ENCODE data around the gene ZNF221.

The ZNF221 gene

DNA sequence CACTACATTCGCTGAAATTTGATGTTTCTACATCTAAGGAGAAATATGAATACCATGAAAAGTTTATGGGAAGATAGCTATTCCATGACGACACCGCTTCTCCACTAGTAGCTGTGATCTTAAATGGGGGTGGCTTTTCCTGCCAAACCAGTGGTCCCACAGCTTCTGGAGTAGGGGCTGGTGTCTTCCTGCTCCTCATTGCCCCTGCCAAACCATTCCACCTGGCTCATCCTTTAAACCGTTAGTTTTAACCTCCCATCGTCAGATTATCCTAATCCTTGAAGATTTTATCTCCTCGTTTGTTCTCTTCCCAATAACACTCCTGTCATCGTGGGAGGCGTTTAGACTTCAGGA lies 51.2 kb downstream of the ZNF221 start:
- no peak overlapping the region for H3K9ac ChIP-seq
- H3K27me3 ChIP-seq (ENCODE audit: control insufficient read depth, insufficient read depth, low read length), result no peaks in the 10 kb centered on the region
- peak overlapping the region; percentile 97 for H3K4me2 ChIP-seq (ENCODE audit: low read length)
- H3K79me2 ChIP-seq, result no peaks in the 10 kb centered on the region
- H3K27ac ChIP-seq, result peak overlapping the region; percentile 29
- H2AFZ ChIP-seq, result peak overlapping the region; percentile 80
- peak overlapping the region; percentile 97 for H3K4me3 ChIP-seq (ENCODE audit: low read depth, low read length)
- H3K4me1 ChIP-seq, result no peaks in the 10 kb centered on the region
- TF ChIP-seq, protein P1, sequence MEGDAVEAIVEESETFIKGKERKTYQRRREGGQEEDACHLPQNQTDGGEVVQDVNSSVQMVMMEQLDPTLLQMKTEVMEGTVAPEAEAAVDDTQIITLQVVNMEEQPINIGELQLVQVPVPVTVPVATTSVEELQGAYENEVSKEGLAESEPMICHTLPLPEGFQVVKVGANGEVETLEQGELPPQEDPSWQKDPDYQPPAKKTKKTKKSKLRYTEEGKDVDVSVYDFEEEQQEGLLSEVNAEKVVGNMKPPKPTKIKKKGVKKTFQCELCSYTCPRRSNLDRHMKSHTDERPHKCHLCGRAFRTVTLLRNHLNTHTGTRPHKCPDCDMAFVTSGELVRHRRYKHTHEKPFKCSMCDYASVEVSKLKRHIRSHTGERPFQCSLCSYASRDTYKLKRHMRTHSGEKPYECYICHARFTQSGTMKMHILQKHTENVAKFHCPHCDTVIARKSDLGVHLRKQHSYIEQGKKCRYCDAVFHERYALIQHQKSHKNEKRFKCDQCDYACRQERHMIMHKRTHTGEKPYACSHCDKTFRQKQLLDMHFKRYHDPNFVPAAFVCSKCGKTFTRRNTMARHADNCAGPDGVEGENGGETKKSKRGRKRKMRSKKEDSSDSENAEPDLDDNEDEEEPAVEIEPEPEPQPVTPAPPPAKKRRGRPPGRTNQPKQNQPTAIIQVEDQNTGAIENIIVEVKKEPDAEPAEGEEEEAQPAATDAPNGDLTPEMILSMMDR (IDR thresholded peaks at IDR 0.05), result no peak
- no peaks in the 10 kb centered on the region for H3K36me3 ChIP-seq (ENCODE audit: control insufficient read depth, insufficient read depth, low read length)
- no peaks in the 10 kb centered on the region for H3K9me3 ChIP-seq (ENCODE audit: control insufficient read depth, low read length)

DNA sequence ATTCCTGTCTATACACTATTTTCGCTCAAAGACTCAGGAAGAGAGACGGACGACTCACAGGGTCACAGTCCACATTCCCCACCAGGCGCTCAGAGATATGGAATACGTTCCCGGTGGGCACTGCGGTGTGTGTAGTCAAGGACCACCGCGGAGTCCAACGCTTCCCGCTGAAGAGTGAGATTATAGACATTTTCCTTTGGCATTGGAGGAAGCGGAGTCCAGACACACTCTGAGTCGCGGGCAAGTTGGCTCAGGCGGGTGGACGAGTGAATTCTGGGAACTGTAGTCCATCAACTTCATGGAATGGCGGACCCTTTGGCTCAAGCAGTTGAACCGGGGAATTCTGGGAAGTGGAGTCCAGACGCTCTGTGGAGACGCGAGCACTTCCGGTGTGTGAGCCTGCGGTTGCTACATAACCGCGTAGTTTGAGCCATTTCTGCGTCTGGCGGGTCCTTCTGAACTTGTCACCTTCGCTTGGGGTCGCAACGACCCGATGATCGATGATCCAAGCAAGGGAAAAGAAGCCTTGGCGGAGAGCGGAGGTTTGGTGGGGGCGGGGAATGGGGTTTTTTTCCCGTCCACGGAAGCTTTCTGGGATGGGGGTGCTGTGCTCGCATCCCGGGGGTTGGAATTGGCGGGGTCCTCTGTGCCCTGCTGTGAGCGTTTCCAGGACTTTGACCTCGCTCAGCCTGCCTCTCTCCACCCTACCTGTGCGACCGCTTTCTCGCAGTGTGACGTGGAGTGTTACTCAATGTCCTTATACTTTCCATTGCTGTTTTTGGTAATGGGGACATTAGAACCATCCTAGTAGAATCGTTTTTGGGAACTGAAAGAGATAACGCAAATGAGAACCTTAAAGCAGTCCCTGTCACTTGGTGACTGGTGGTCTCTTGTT lies 51.8 kb downstream of the ZNF221 start, which contains the start of gene ZNF230:
ZNF230 (plus strand) TSS at position 392 of the 895 bp plus-strand sequence. CDS start 4,122 bp downstream, outside the sequence.
- Histone ChIP-seq H3K36me3 (ENCODE audit: control insufficient read depth, insufficient read depth, low read length) (no peaks in the 10 kb centered on the region), H3K9me3 (ENCODE audit: control insufficient read depth, low read length) (no peaks in the 10 kb centered on the region), H3K4me3 (ENCODE audit: low read depth, low read length) (peak within 1 kb of the TSS; percentile 97), H3K9ac (peak within 1 kb of the TSS; percentile 25), H3K27ac (peak within 1 kb of the TSS; percentile 29), H3K27me3 (ENCODE audit: control insufficient read depth, insufficient read depth, low read length) (no peaks in the 10 kb centered on the region), H2AFZ (peak within 1 kb of the TSS; percentile 80), H3K4me1 (no peaks in the 10 kb centered on the region), H3K79me2 (no peaks in the 10 kb centered on the region), H3K4me2 (ENCODE audit: low read length) (peak within 1 kb of the TSS; percentile 97)
- TF ChIP-seq, protein P1 (IDR thresholded peaks at IDR 0.05), result no peak

DNA sequence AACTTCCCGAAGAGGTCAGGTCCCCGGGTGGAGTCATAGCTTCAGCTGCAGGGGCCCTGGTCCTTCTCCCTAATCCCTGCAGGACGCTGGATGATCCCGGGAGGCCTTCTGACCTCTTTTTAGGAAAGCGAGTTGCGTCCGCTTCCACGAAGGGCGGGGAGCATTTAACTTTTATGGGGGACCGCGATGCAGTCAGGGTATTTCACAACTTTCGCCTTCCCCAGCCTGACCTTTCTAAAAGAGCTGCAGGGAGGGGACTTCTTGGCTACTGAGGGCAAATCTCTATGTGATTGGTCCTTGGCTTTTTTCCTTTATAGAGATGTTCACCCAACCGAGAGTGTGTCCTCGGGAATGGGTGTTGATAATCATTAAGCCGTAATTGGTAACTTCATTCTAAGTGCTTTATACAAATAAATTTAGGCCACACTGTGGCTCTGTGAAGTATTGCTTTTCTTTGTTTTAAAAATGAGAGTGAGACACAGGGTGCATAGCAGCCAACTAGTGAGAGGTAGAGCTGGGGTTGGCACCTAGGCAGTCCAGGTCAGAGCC lies 52.5 kb downstream of the ZNF221 start:
- H3K79me2 ChIP-seq, result no peaks in the 10 kb centered on the region
- H3K9me3 ChIP-seq (ENCODE audit: control insufficient read depth, low read length), result no peaks in the 10 kb centered on the region
- no peaks in the 10 kb centered on the region for H3K27me3 ChIP-seq (ENCODE audit: control insufficient read depth, insufficient read depth, low read length)
- TF ChIP-seq, protein P1 (IDR thresholded peaks at IDR 0.05), result no peak
- peak overlapping the region; percentile 25 for H3K9ac ChIP-seq
- peak overlapping the region; percentile 97 for H3K4me2 ChIP-seq (ENCODE audit: low read length)
- H3K27ac ChIP-seq, result peak overlapping the region; percentile 29
- H3K36me3 ChIP-seq (ENCODE audit: control insufficient read depth, insufficient read depth, low read length), result no peaks in the 10 kb centered on the region
- peak overlapping the region; percentile 80 for H2AFZ ChIP-seq
- H3K4me1 ChIP-seq, result no peaks in the 10 kb centered on the region
- peak overlapping the region; percentile 97 for H3K4me3 ChIP-seq (ENCODE audit: low read depth, low read length)

DNA sequence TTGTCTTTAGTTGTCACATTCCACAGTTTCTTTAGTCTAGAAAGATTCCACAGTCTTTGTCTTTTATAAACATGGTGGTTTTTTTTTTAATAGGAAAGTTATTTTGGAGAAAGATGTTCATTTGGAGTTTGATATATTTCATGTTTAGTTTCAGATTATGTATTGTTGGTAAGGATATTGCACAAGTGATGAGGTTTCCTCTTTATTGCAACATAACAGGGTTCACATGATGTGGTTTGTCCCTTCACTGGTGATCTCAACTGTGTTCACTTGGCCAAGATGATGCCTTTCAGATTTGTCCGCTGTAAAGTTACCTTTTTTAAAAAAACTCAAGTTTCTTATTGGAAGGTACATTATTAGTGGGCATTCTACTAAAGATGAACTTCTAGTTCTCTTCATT lies 54.9 kb downstream of the ZNF221 start:
- Histone ChIP-seq H3K4me2 (ENCODE audit: low read length) (no peak overlapping the region), H3K36me3 (ENCODE audit: control insufficient read depth, insufficient read depth, low read length) (peaks cover 8% of the 10 kb centered on the region), H2AFZ (no peak overlapping the region), H3K79me2 (no peaks in the 10 kb centered on the region), H3K4me1 (no peaks in the 10 kb centered on the region), H3K27me3 (ENCODE audit: control insufficient read depth, insufficient read depth, low read length) (no peaks in the 10 kb centered on the region), H3K9me3 (ENCODE audit: control insufficient read depth, low read length) (no peaks in the 10 kb centered on the region), H3K4me3 (ENCODE audit: low read depth, low read length) (no peak overlapping the region), H3K9ac (no peak overlapping the region), H3K27ac (no peak overlapping the region)
- TF ChIP-seq, protein P1 (IDR thresholded peaks at IDR 0.05), result no peak
